Liver (tissue), 9 donors: ENCODE measurements around the gene OR8B12. TPM values are rescaled to one million over a fixed set of nuclear protein-coding genes. Genes with fewer than 3 reads are reported as not detected.
"Not testable (repeated sequence)": the region's sequence is repeated elsewhere in the genome, so short reads cannot be mapped to it uniquely, and the experiment has no call there.

ENCODE experiments used
- DNase-seq: peaks from one replicate; pipeline ENCODE4 v3.0.0-alpha.2; 2017; ENCODE audit warnings: low spot score
- H3K27ac ChIP-seq, 2 donors: one replicate each; pipeline ENCODE4 v1.7.0; 2013; ENCODE audit warnings: inconsistent platforms in 2 of 2, low read length in 2 of 2, control low read depth in 1 of 2, low read depth in 1 of 2, mild to moderate bottlenecking in 1 of 2
- H3K27me3 ChIP-seq, 4 donors: one replicate each; pipeline versions ENCODE4 v1.6.1 to v1.7.0; 2013; ENCODE audit warnings: low read length in 3 of 4, inconsistent platforms in 1 of 4, mild to moderate bottlenecking in 1 of 4, moderate library complexity in 1 of 4; ENCODE audit not compliant: control insufficient read depth in 4 of 4, insufficient read depth in 4 of 4
- H3K36me3 ChIP-seq, 4 donors: one replicate each; pipeline versions ENCODE4 v1.6.1 to v1.7.0; 2013; ENCODE audit warnings: low read length in 3 of 4, mild to moderate bottlenecking in 3 of 4, low read depth in 1 of 4, moderate library complexity in 1 of 4; ENCODE audit not compliant: control insufficient read depth in 4 of 4, insufficient read depth in 3 of 4
- H3K4me1 ChIP-seq, 4 donors: one replicate each; pipeline versions ENCODE4 v1.6.1 to v1.7.0; 2013; ENCODE audit warnings: low read length in 3 of 4, mild to moderate bottlenecking in 3 of 4, moderate library complexity in 1 of 4; ENCODE audit not compliant: control insufficient read depth in 4 of 4, insufficient read depth in 4 of 4
- H3K4me3 ChIP-seq, 3 donors: one replicate each; pipeline versions ENCODE4 v1.6.1 to v1.7.0; 2013; ENCODE audit warnings: low read length in 3 of 3, control low read depth in 1 of 3, low read depth in 1 of 3, mild to moderate bottlenecking in 1 of 3
- H3K9ac ChIP-seq, 2 donors: one replicate each; pipeline ENCODE4 v1.7.0; 2013; ENCODE audit warnings: low read length in 2 of 2, mild to moderate bottlenecking in 2 of 2, moderate library complexity in 2 of 2, control low read depth in 1 of 2, low read depth in 1 of 2
- H3K9me3 ChIP-seq, 4 donors: one replicate each; pipeline versions ENCODE4 v1.6.1 to v1.7.0; 2013; ENCODE audit warnings: low read length in 3 of 4; ENCODE audit not compliant: control insufficient read depth in 4 of 4
- ATF3 ChIP-seq: IDR thresholded peaks from 2 replicates; pipeline ENCODE4 v1.6.1; 2016; ENCODE audit warnings: antibody characterized with exemption
- FOXA1 ChIP-seq: IDR thresholded peaks from 2 replicates; pipeline ENCODE4 v1.6.1; 2016; ENCODE audit warnings: antibody characterized with exemption
- GABPA ChIP-seq, 2 donors: IDR thresholded peaks in 1 of 2; conservative IDR thresholded peaks in 1 of 2; 2 replicates each; pipeline ENCODE4 v1.6.1; 2016; ENCODE audit warnings: antibody characterized with exemption in 2 of 2, mild to moderate bottlenecking in 1 of 2, moderate library complexity in 1 of 2
- HNF4A ChIP-seq, 2 donors: conservative IDR thresholded peaks; 2 replicates each; pipeline ENCODE4 v1.6.1; 2016; ENCODE audit warnings: antibody characterized with exemption in 2 of 2, mild to moderate bottlenecking in 2 of 2
- HNF4G ChIP-seq: IDR thresholded peaks from 2 replicates; pipeline ENCODE4 v1.6.1; 2016; ENCODE audit warnings: antibody characterized with exemption
- JUND ChIP-seq, 2 donors: IDR thresholded peaks; 2 replicates each; pipeline ENCODE4 v1.6.1; 2016; ENCODE audit warnings: antibody characterized with exemption in 2 of 2
- NR2F2 ChIP-seq: IDR thresholded peaks from 2 replicates; pipeline ENCODE4 v1.6.1; 2016; ENCODE audit warnings: antibody characterized with exemption
- REST ChIP-seq: IDR thresholded peaks from 2 replicates; pipeline ENCODE4 v1.6.1; 2016; ENCODE audit warnings: antibody characterized with exemption, mild to moderate bottlenecking
- RXRA ChIP-seq, 2 donors: IDR thresholded peaks; 2 replicates each; pipeline ENCODE4 v1.6.1; 2017 to 2018; ENCODE audit warnings: antibody characterized with exemption in 2 of 2, mild to moderate bottlenecking in 1 of 2
- SP1 ChIP-seq: IDR thresholded peaks from 2 replicates; pipeline ENCODE4 v1.6.1; 2018; ENCODE audit warnings: antibody characterized with exemption, mild to moderate bottlenecking
- TAF1 ChIP-seq: conservative IDR thresholded peaks from 2 replicates; pipeline ENCODE4 v1.6.1; 2016; ENCODE audit warnings: antibody characterized with exemption, mild to moderate bottlenecking
- YY1 ChIP-seq: IDR thresholded peaks from 2 replicates; pipeline ENCODE4 v1.6.1; 2016; ENCODE audit warnings: antibody characterized with exemption, mild to moderate bottlenecking
- WGBS: extraction: QIAGEN DNeasy Blood & Tissue Kit; methylation state at CpG from one replicate; pipeline ENCODE4 v1.1.7; 2013; 5-methylcytosine and 5-hydroxymethylcytosine counted together
- polyA plus RNA-seq, 2 donors: library from polyadenylated mRNA; stranded (reverse) in 1 of 2; unstranded in 1 of 2; fragments of 200-250 nt in 1 of 2; fragments of >200 nt in 1 of 2; fragmentation: Nextera tagmentation in 1 of 2; extraction: Ambion mirVana in 1 of 2; gene quantifications; one replicate each; pipeline versions ENCODE4 v1.2.1 to v1.2.3, GENCODE V29; 2013 to 2015
- total RNA-seq, 2 donors: library from RNA; depleted of rRNA; stranded (reverse); fragments of >200 nt; gene quantifications; one replicate each; pipeline ENCODE4 v1.2.3, GENCODE V29; 2014
- donor health status: healthy.
- donor health status: healthy.
- donor health status: healthy.
- donor health status: healthy.
- donor health status: healthy.

The OR8B12 gene
- total and polyA plus RNA-seq, 4 donors: not detected

GRCh38 chr11:124517314-124517713 lies 26.1 kb downstream of the OR8B12 start:
- H3K36me3 ChIP-seq: no peaks in the 10 kb centered on the region
- DNase-seq: no peak
- H3K9ac ChIP-seq: no peak overlapping the region
- no peak overlapping the region for H3K4me3 ChIP-seq
- H3K4me1 ChIP-seq: peaks cover 0 to 6% (median 5%) of the 10 kb centered on the region in 4 donors
- no peaks in the 10 kb centered on the region for H3K9me3 ChIP-seq
- TF ChIP-seq TAF1: no peak
- no peak for TF ChIP-seq YY1
- TF ChIP-seq RXRA (IDR thresholded peaks at IDR 0.05): no peak
- no peak for TF ChIP-seq FOXA1
- TF ChIP-seq ATF3: no peak
- TF ChIP-seq HNF4G: no peak
- no peak for TF ChIP-seq REST
- no peak for TF ChIP-seq HNF4A (conservative IDR thresholded peaks at IDR 0.05)
- peaks cover 0 to 3% (median 0%) of the 10 kb centered on the region in 4 donors for H3K27me3 ChIP-seq
- 84% methylated on average over 12 of the region's 12 CpGs for WGBS
- H3K27ac ChIP-seq: no peak overlapping the region

- H3K27me3 ChIP-seq, H3K27ac ChIP-seq, H3K4me3 ChIP-seq, H3K9ac ChIP-seq, H3K9me3 ChIP-seq, H3K4me1 ChIP-seq, DNase-seq, H3K36me3 ChIP-seq: not testable (repeated sequence)
- 95% methylated on average over 4 of the region's 4 CpGs for WGBS
These were observed 28.8 kb downstream of the OR8B12 start for GRCh38 chr11:124514675-124515074.

- Histone ChIP-seq H3K9me3 (no peaks in the 10 kb centered on the region), H3K4me3 (no peak overlapping the region), H3K9ac (no peak overlapping the region), H3K27me3 (peaks cover 0 to 3% (median 0%) of the 10 kb centered on the region in 4 donors), H3K4me1 (no peaks in the 10 kb centered on the region), H3K27ac (no peak overlapping the region), H3K36me3 (no peaks in the 10 kb centered on the region)
- no peak for DNase-seq
- WGBS: 84% methylated on average over 3 of the region's 3 CpGs
- TF ChIP-seq JUND (IDR thresholded peaks at IDR 0.05) (no peak), RXRA (IDR thresholded peaks at IDR 0.05) (no peak), SP1 (no peak), NR2F2 (no peak), FOXA1 (no peak), TAF1 (no peak), YY1 (no peak), ATF3 (no peak), REST (no peak), GABPA (IDR thresholded peaks at IDR 0.05 in 1 of 2, conservative IDR thresholded peaks at IDR 0.05 in 1 of 2) (no peak), HNF4G (no peak)
These were observed 29.3 kb downstream of the OR8B12 start for GRCh38 chr11:124514131-124514530.
